GM23338 (cell line): Measurements from ENCODE around the gene SLC2A9. TPM values are rescaled to one million over a fixed set of nuclear protein-coding genes. Genes with fewer than 3 reads are reported as not detected.

Experiments
- ATAC-seq: fragments of 200-7000 bp; cut with Tn5 transposase; 3 replicates; pipeline ENCODE4 v1.9.1; 2020
- DNase-seq: peaks from one replicate; pipeline ENCODE4 v3.0.0-alpha.2; 2015; ENCODE audit warnings: low spot score
- H2AFZ ChIP-seq: fragments of 200-600 bp; sonication (generic); 2 replicates; pipeline ENCODE4 v1.8.0; 2016; ENCODE audit warnings: antibody characterized with exemption, mild to moderate bottlenecking, moderate library complexity
- H3F3A ChIP-seq: fragments of 200-600 bp; sonication (generic); replicated peaks from 2 replicates; pipeline ENCODE4 v1.8.0; 2017; ENCODE audit warnings: antibody characterized with exemption, mixed run types, low read depth
- H3K27ac ChIP-seq: fragments of 200-600 bp; sonication (generic); 2 replicates; pipeline ENCODE4 v1.6.1; 2016; ENCODE audit warnings: low read depth
- H3K27me3 ChIP-seq: fragments of 200-600 bp; sonication (generic); 2 replicates; pipeline ENCODE4 v1.8.0; 2016; ENCODE audit warnings: mild to moderate bottlenecking, mixed run types, moderate library complexity; ENCODE audit not compliant: insufficient read depth
- H3K36me3 ChIP-seq: fragments of 200-600 bp; sonication (generic); 2 replicates; pipeline ENCODE4 v1.8.0; 2016; ENCODE audit warnings: mild to moderate bottlenecking; ENCODE audit not compliant: insufficient read depth
- H3K4me1 ChIP-seq: fragments of 200-600 bp; sonication (generic); 2 replicates; pipeline ENCODE4 v1.8.0; 2016; ENCODE audit warnings: mild to moderate bottlenecking, moderate library complexity; ENCODE audit not compliant: insufficient read depth
- H3K4me2 ChIP-seq: fragments of 200-600 bp; sonication (generic); 2 replicates; pipeline ENCODE4 v1.7.1; 2017; ENCODE audit warnings: mixed run types
- H3K4me3 ChIP-seq: fragments of 200-600 bp; sonication (generic); 2 replicates; pipeline ENCODE4 v1.6.1; 2016; ENCODE audit warnings: mixed run types
- H3K79me2 ChIP-seq: fragments of 200-600 bp; sonication (generic); replicated peaks from 2 replicates; pipeline ENCODE4 v1.8.0; 2017; ENCODE audit warnings: mild to moderate bottlenecking; ENCODE audit not compliant: insufficient read depth
- H3K9me2 ChIP-seq: fragments of 200-600 bp; sonication (generic); 2 replicates; pipeline ENCODE4 v1.8.0; 2017; ENCODE audit not compliant: insufficient read depth
- H4K20me1 ChIP-seq: fragments of 200-600 bp; sonication (generic); replicated peaks from 2 replicates; pipeline ENCODE4 v1.8.0; 2017; ENCODE audit warnings: mild to moderate bottlenecking; ENCODE audit not compliant: insufficient read depth
- H3K27ac Mint-ChIP-seq: 2 replicates; pipeline ENCODE4 v1.8.0; 2020; ENCODE audit warnings: inconsistent platforms, mild to moderate bottlenecking, moderate library complexity, mixed read lengths
- H3K27me3 Mint-ChIP-seq: 3 replicates; pipeline ENCODE4 v1.8.0; 2022; ENCODE audit warnings: low read depth, mild to moderate bottlenecking, moderate library complexity, mixed read lengths, inconsistent platforms; ENCODE audit not compliant: insufficient read depth, poor library complexity
- H3K36me3 Mint-ChIP-seq: 3 replicates; pipeline ENCODE4 v1.8.0; 2021; ENCODE audit warnings: low read depth, mild to moderate bottlenecking, inconsistent platforms, moderate library complexity, mixed read lengths
- H3K4me1 Mint-ChIP-seq: 3 replicates; pipeline ENCODE4 v1.8.0; 2020; ENCODE audit warnings: mild to moderate bottlenecking, inconsistent platforms, mixed read lengths
- H3K4me3 Mint-ChIP-seq: 3 replicates; pipeline ENCODE4 v1.8.0; 2021; ENCODE audit warnings: moderate library complexity, mild to moderate bottlenecking, inconsistent platforms, mixed read lengths
- H3K9me3 Mint-ChIP-seq: 3 replicates; pipeline ENCODE4 v1.8.0; 2020; ENCODE audit warnings: moderate library complexity, mild to moderate bottlenecking, inconsistent platforms, mixed read lengths
- EZH2 ChIP-seq: fragments of 200-600 bp; sonication (generic); IDR thresholded peaks from one replicate; pipeline ENCODE4 v1.8.0; 2017; ENCODE audit warnings: antibody characterized with exemption, mild to moderate bottlenecking, low read depth; ENCODE audit not compliant: unreplicated experiment
- JUNB ChIP-seq: IDR thresholded peaks from one replicate; pipeline ENCODE4 v1.6.1; 2016; ENCODE audit warnings: antibody characterized with exemption; ENCODE audit not compliant: unreplicated experiment
- STAT1 ChIP-seq: IDR thresholded peaks from one replicate; pipeline ENCODE4 v1.6.1; 2016; ENCODE audit warnings: antibody characterized with exemption; ENCODE audit not compliant: unreplicated experiment
- ZNF114 ChIP-seq: fragments of 250-450 bp; sonication (Bioruptor Pico); IDR thresholded peaks from 2 replicates; pipeline ENCODE4 v1.5.0; 2020; ENCODE audit warnings: mild to moderate bottlenecking, moderate library complexity
- ZNF331 ChIP-seq: fragments of 250-450 bp; sonication (Bioruptor Pico); IDR thresholded peaks from 2 replicates; pipeline ENCODE4 v1.5.0; 2020; ENCODE audit warnings: low read depth, mild to moderate bottlenecking, moderate library complexity
- polyA plus RNA-seq: library from polyadenylated mRNA; unstranded; fragments of >200 nt; fragmentation: Nextera tagmentation; extraction: Ambion mirVana; gene quantifications from 2 replicates; pipeline ENCODE4 v1.2.1, GENCODE V29; 2016
- total RNA-seq: library from RNA; depleted of rRNA; stranded (reverse); fragments of >200 nt; shearing (Covaris generic); gene quantifications from 2 replicates; pipeline ENCODE4 v1.2.3, GENCODE V29; 2014
- TF ChIP-seq, protein P1 (sequence below), 2 experiments: fragments of 200-600 bp in 1 of 2; sonication (generic) in 1 of 2; conservative IDR thresholded peaks; 2 replicates each; pipeline versions ENCODE4 v1.5.1 to v1.6.1; 2016 to 2017; ENCODE audit warnings: antibody characterized with exemption in 2 of 2, low read depth in 2 of 2, mild to moderate bottlenecking in 2 of 2, moderate library complexity in 1 of 2
- TF ChIP-seq, protein P2 (sequence below): IDR thresholded peaks from one replicate; pipeline ENCODE4 v1.6.1; 2018; ENCODE audit warnings: antibody characterized with exemption; ENCODE audit not compliant: unreplicated experiment

SLC2A9 gene
- total and polyA plus RNA-seq, 2 experiments from 2014 or later: 0.21 to 0.40 TPM

DNA sequence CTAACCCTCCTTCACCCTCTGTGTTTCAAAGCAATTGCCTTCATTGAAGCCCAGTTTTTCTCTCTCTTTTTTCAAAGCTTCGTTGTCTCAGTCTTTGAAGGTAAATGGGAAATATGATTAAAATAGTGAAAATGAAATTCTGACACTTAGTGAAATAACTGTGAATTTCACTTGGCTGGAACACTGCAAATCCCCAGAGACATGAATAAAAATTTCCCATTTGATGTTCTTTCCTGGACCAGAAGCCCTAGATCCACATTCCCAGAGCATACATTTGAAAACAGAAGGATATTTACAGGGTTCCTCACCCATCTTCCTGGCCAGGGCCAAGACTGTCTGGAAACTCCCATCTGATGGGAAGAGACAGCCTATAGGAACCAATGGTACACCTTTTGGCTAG lies 45.0 kb downstream of the SLC2A9 start:
- ATAC-seq (no peak), DNase-seq (no peak)
- peaks cover 14% of the 10 kb centered on the region for H3K27me3 Mint-ChIP-seq
- Histone ChIP-seq H3F3A (no peaks in the 10 kb centered on the region), H4K20me1 (no peaks in the 10 kb centered on the region), H3K27me3 (peaks cover 21% of the 10 kb centered on the region; the same call in 1 of the 2 replicates), H3K79me2 (no peaks in the 10 kb centered on the region), H3K4me1 (peaks cover 23% of the 10 kb centered on the region), H3K27ac (no peak overlapping the region), H3K4me3 (no peak overlapping the region), H3K36me3 (no peaks in the 10 kb centered on the region), H2AFZ (no peak overlapping the region), H3K9me2 (peaks cover 5% of the 10 kb centered on the region; the same call in 1 of the 2 replicates), H3K4me2 (no peak overlapping the region)
- peaks cover 15% of the 10 kb centered on the region; the same call in 2 of the 3 replicates for H3K9me3 Mint-ChIP-seq
- no peak overlapping the region for H3K4me3 Mint-ChIP-seq
- H3K4me1 Mint-ChIP-seq: peaks cover 27% of the 10 kb centered on the region
- no peak overlapping the region for H3K27ac Mint-ChIP-seq
- TF ChIP-seq, protein P1, sequence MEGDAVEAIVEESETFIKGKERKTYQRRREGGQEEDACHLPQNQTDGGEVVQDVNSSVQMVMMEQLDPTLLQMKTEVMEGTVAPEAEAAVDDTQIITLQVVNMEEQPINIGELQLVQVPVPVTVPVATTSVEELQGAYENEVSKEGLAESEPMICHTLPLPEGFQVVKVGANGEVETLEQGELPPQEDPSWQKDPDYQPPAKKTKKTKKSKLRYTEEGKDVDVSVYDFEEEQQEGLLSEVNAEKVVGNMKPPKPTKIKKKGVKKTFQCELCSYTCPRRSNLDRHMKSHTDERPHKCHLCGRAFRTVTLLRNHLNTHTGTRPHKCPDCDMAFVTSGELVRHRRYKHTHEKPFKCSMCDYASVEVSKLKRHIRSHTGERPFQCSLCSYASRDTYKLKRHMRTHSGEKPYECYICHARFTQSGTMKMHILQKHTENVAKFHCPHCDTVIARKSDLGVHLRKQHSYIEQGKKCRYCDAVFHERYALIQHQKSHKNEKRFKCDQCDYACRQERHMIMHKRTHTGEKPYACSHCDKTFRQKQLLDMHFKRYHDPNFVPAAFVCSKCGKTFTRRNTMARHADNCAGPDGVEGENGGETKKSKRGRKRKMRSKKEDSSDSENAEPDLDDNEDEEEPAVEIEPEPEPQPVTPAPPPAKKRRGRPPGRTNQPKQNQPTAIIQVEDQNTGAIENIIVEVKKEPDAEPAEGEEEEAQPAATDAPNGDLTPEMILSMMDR (conservative IDR thresholded peaks at IDR 0.05; ENCODE audit: low read depth in 2 of 2): no peak
- H3K36me3 Mint-ChIP-seq: no peaks in the 10 kb centered on the region; the same call in 2 of the 3 replicates

DNA sequence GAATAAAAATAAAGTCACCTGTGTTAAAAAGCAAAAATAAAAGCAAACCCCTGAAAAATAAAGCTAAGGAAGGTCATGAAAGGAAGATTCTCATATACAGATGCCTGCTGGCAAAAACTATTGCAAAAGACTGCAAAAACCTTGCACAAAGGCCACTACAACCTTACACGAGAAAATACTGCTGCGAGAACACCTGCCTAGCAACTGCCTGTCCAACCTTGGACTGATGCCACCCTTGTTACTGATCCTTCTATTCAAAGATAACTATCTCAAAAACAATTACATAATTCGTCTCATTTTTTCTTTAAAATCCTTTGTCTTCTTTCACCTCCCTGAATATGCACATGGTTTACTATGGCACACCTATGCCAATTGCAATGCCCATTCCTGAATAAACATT lies 49.6 kb downstream of the SLC2A9 start:
- no peaks in the 10 kb centered on the region; the same call in 2 of the 3 replicates for H3K36me3 Mint-ChIP-seq
- no peaks in the 10 kb centered on the region for H3K27me3 ChIP-seq
- H3K27ac ChIP-seq: no peak overlapping the region
- peaks cover 16% of the 10 kb centered on the region; the same call in 2 of the 3 replicates for H3K9me3 Mint-ChIP-seq
- peaks cover 8% of the 10 kb centered on the region; the same call in 2 of the 3 replicates for H3K4me1 Mint-ChIP-seq
- H3K4me3 ChIP-seq: no peak overlapping the region
- H3K27ac Mint-ChIP-seq: no peak overlapping the region
- no peaks in the 10 kb centered on the region for H4K20me1 ChIP-seq
- DNase-seq (no peak), ATAC-seq (no peak)
- H3F3A ChIP-seq: no peaks in the 10 kb centered on the region
- no peak overlapping the region for H3K4me2 ChIP-seq
- no peaks in the 10 kb centered on the region for H3K79me2 ChIP-seq
- no peaks in the 10 kb centered on the region for H3K4me1 ChIP-seq
- no peaks in the 10 kb centered on the region for H3K9me2 ChIP-seq
- no peak overlapping the region for H2AFZ ChIP-seq
- TF ChIP-seq ZNF114 (CRISPR knock-in tag) (no peak), EZH2 (no peak), ZNF331 (no peak), STAT1 (no peak), JUNB (no peak)
- TF ChIP-seq, protein P2, sequence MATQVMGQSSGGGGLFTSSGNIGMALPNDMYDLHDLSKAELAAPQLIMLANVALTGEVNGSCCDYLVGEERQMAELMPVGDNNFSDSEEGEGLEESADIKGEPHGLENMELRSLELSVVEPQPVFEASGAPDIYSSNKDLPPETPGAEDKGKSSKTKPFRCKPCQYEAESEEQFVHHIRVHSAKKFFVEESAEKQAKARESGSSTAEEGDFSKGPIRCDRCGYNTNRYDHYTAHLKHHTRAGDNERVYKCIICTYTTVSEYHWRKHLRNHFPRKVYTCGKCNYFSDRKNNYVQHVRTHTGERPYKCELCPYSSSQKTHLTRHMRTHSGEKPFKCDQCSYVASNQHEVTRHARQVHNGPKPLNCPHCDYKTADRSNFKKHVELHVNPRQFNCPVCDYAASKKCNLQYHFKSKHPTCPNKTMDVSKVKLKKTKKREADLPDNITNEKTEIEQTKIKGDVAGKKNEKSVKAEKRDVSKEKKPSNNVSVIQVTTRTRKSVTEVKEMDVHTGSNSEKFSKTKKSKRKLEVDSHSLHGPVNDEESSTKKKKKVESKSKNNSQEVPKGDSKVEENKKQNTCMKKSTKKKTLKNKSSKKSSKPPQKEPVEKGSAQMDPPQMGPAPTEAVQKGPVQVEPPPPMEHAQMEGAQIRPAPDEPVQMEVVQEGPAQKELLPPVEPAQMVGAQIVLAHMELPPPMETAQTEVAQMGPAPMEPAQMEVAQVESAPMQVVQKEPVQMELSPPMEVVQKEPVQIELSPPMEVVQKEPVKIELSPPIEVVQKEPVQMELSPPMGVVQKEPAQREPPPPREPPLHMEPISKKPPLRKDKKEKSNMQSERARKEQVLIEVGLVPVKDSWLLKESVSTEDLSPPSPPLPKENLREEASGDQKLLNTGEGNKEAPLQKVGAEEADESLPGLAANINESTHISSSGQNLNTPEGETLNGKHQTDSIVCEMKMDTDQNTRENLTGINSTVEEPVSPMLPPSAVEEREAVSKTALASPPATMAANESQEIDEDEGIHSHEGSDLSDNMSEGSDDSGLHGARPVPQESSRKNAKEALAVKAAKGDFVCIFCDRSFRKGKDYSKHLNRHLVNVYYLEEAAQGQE: no peak
- TF ChIP-seq, protein P1 (conservative IDR thresholded peaks at IDR 0.05; ENCODE audit: low read depth in 2 of 2): no peak
- H3K27me3 Mint-ChIP-seq: peaks cover 2% of the 10 kb centered on the region
- H3K36me3 ChIP-seq: no peaks in the 10 kb centered on the region
- no peak overlapping the region for H3K4me3 Mint-ChIP-seq
